HG03039 (cell line): Measurements from ENCODE around the gene COX5A.

ENCODE experiments used
- ATAC-seq: cut with Tn5 transposase; IDR thresholded peaks from one replicate; pipeline ENCODE4 v1.9.1; 2021; ENCODE audit warnings: mild to moderate bottlenecking, moderate library complexity; ENCODE audit not compliant: unreplicated experiment

COX5A gene

GRCh38 chr15:74873036-74873755 lies 64.7 kb downstream of the COX5A start, which contains the start of gene SCAMP2:
SCAMP2 (minus strand) TSS chr15:74873365; CDS start chr15:74873255, 110 bp downstream.
- peak; percentile 72 for ATAC-seq

- ATAC-seq, result no peak
These were observed 65.2 kb downstream of the COX5A start for GRCh38 chr15:74872702-74873035.

- no peak for ATAC-seq
These were observed 67.2 kb downstream of the COX5A start for GRCh38 chr15:74870436-74871215.
